Smooth muscle cell (in vitro differentiated cells): Measurements from ENCODE around the gene AKIP1. TPM values are rescaled to one million over a fixed set of nuclear protein-coding genes. Genes with fewer than 3 reads are reported as not detected.

ENCODE experiments used
- DNase-seq: peaks from one replicate; lab custom pipeline; 2025; ENCODE audit not compliant: unreplicated experiment; lab: John Stamatoyannopoulos, UW
- H2AFZ ChIP-seq: fragments of 200-600 bp; sonication (generic); 2 replicates; pipeline ENCODE4 v1.6.0; 2016; ENCODE audit warnings: antibody characterized with exemption, low read depth, mild to moderate bottlenecking
- H3F3A ChIP-seq: fragments of 200-600 bp; sonication (generic); 2 replicates; pipeline ENCODE4 v1.6.0; 2017; ENCODE audit warnings: antibody characterized with exemption, low read depth
- H3K27ac ChIP-seq: fragments of 200-600 bp; sonication (generic); 2 replicates; pipeline ENCODE4 v1.5.1; 2016; ENCODE audit warnings: low read depth, mild to moderate bottlenecking
- H3K27me3 ChIP-seq: fragments of 200-600 bp; sonication (generic); 2 replicates; pipeline ENCODE4 v1.6.1; 2016; ENCODE audit warnings: low read depth, mild to moderate bottlenecking
- H3K36me3 ChIP-seq: fragments of 200-600 bp; sonication (generic); 2 replicates; pipeline ENCODE4 v1.5.1; 2016; ENCODE audit warnings: low read depth
- H3K4me1 ChIP-seq: fragments of 200-600 bp; sonication (generic); 2 replicates; pipeline ENCODE4 v1.5.1; 2016; ENCODE audit warnings: low read depth
- H3K4me2 ChIP-seq: fragments of 200-600 bp; sonication (generic); 2 replicates; pipeline ENCODE4 v1.6.0; 2016; ENCODE audit warnings: mild to moderate bottlenecking
- H3K4me3 ChIP-seq: fragments of 200-600 bp; sonication (generic); 2 replicates; pipeline ENCODE4 v1.5.1; 2016; ENCODE audit warnings: mild to moderate bottlenecking
- H3K79me2 ChIP-seq: fragments of 200-600 bp; sonication (generic); 2 replicates; pipeline ENCODE4 v1.6.0; 2016; ENCODE audit warnings: low read depth, mild to moderate bottlenecking
- H3K9ac ChIP-seq: fragments of 200-600 bp; sonication (generic); 2 replicates; pipeline ENCODE4 v1.6.0; 2016; ENCODE audit warnings: low read depth
- H3K9me3 ChIP-seq: fragments of 200-600 bp; sonication (generic); replicated peaks from 2 replicates; pipeline ENCODE4 v1.5.1; 2016; ENCODE audit warnings: low read depth
- H4K20me1 ChIP-seq: fragments of 200-600 bp; sonication (generic); 2 replicates; pipeline ENCODE4 v1.6.0; 2016; ENCODE audit warnings: low read depth
- WGBS: methylation state at CpG from one replicate; pipeline ENCODE4 v1.1.7; 2016; ENCODE audit warnings: low lambda C conversion rate; 5-methylcytosine and 5-hydroxymethylcytosine counted together
- polyA plus RNA-seq: library from polyadenylated mRNA; unstranded; fragments of >200 nt; fragmentation: Nextera tagmentation; extraction: Ambion mirVana; gene quantifications from 2 replicates; pipeline ENCODE4 v1.2.1, GENCODE V29; 2016
- total RNA-seq: library from RNA; depleted of rRNA; stranded (reverse); fragments of >200 nt; gene quantifications from 2 replicates; pipeline ENCODE4 v1.2.3, GENCODE V29; 2014
- TF ChIP-seq, protein P1 (sequence below): fragments of 200-600 bp; sonication (generic); IDR thresholded peaks from 2 replicates; pipeline ENCODE4 v1.5.1; 2017; ENCODE audit warnings: borderline replicate concordance, mild to moderate bottlenecking, antibody characterized with exemption; ENCODE audit not compliant: insufficient read depth, poor library complexity, severe bottlenecking

The AKIP1 gene
- total and polyA plus RNA-seq, 2 experiments from 2014 or later: 28.1 to 59.5 TPM

DNA sequence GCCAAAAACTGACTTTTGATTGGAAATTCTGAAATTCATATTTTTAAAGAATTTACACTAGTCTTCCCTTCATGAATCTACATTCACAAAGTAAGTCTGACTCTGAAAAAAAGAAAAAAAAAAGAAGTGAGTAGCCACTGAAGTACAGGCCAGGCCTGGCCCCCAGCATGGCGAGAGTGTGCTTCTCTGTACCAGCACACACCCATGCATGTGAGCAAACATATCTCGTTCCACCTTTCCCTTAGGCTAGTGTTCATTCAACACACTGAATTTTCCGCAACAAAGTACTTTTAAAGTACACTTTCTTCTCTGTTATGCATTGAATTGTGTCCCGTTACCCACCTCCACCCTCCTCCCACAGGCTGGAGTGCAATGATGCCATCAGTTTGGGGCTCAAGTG is 17.2 kb downstream of the AKIP1 start:
- Histone ChIP-seq H3K9ac (no peak overlapping the region), H3K9me3 (no peaks in the 10 kb centered on the region), H3K27me3 (no peaks in the 10 kb centered on the region), H3K4me2 (no peak overlapping the region), H3K79me2 (no peaks in the 10 kb centered on the region), H3K27ac (no peak overlapping the region), H4K20me1 (no peaks in the 10 kb centered on the region), H3K36me3 (no peaks in the 10 kb centered on the region), H3K4me1 (no peaks in the 10 kb centered on the region), H3F3A (no peaks in the 10 kb centered on the region), H3K4me3 (no peak overlapping the region), H2AFZ (no peak overlapping the region)
- no peak for DNase-seq
- WGBS: 96% methylated on average over 4 of the region's 4 CpGs
- TF ChIP-seq, protein P1, sequence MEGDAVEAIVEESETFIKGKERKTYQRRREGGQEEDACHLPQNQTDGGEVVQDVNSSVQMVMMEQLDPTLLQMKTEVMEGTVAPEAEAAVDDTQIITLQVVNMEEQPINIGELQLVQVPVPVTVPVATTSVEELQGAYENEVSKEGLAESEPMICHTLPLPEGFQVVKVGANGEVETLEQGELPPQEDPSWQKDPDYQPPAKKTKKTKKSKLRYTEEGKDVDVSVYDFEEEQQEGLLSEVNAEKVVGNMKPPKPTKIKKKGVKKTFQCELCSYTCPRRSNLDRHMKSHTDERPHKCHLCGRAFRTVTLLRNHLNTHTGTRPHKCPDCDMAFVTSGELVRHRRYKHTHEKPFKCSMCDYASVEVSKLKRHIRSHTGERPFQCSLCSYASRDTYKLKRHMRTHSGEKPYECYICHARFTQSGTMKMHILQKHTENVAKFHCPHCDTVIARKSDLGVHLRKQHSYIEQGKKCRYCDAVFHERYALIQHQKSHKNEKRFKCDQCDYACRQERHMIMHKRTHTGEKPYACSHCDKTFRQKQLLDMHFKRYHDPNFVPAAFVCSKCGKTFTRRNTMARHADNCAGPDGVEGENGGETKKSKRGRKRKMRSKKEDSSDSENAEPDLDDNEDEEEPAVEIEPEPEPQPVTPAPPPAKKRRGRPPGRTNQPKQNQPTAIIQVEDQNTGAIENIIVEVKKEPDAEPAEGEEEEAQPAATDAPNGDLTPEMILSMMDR: no peak

DNA sequence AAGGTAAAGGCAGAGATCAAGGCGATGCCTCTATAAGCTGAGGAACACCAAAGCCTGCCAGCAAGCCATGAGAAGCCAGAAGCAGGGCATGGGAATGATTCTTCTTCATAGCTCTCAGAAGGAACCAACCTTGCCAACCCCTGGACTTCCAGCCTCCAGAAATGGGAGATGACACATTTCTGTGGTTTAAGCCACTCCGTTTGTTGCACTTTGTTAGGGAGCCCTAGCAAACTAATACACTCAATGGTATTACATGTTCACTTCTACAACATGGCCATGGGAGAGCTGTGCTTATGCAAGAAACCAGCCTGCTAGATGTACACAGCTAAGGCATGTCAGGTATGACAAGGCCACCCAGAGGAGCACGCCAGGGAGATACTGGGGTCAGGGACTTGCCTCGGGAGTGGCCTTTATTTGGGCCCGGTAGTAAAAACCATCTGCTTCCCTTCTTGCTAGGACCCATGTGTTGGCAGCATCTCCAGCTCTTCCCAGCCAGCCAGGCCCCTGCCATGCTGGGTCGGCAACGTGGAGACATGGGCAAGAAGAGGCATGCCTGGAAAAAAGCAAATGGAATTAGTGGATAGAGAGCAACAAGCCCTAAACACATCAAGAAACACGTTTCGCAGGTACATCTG is 18.1 kb downstream of the AKIP1 start:
- no peaks in the 10 kb centered on the region for H3K27me3 ChIP-seq
- no peak overlapping the region for H3K4me2 ChIP-seq
- H3K36me3 ChIP-seq: no peaks in the 10 kb centered on the region
- H3K9ac ChIP-seq: no peak overlapping the region
- no peak overlapping the region for H3K4me3 ChIP-seq
- H3K4me1 ChIP-seq: no peaks in the 10 kb centered on the region
- H3K27ac ChIP-seq: no peak overlapping the region
- 88% methylated on average over 9 of the region's 9 CpGs for WGBS
- H2AFZ ChIP-seq: no peak overlapping the region
- TF ChIP-seq, protein P1: no peak
- no peak for DNase-seq
- H4K20me1 ChIP-seq: no peaks in the 10 kb centered on the region
- peaks cover 2% of the 10 kb centered on the region for H3F3A ChIP-seq
- H3K79me2 ChIP-seq: no peaks in the 10 kb centered on the region
- no peaks in the 10 kb centered on the region for H3K9me3 ChIP-seq

DNA sequence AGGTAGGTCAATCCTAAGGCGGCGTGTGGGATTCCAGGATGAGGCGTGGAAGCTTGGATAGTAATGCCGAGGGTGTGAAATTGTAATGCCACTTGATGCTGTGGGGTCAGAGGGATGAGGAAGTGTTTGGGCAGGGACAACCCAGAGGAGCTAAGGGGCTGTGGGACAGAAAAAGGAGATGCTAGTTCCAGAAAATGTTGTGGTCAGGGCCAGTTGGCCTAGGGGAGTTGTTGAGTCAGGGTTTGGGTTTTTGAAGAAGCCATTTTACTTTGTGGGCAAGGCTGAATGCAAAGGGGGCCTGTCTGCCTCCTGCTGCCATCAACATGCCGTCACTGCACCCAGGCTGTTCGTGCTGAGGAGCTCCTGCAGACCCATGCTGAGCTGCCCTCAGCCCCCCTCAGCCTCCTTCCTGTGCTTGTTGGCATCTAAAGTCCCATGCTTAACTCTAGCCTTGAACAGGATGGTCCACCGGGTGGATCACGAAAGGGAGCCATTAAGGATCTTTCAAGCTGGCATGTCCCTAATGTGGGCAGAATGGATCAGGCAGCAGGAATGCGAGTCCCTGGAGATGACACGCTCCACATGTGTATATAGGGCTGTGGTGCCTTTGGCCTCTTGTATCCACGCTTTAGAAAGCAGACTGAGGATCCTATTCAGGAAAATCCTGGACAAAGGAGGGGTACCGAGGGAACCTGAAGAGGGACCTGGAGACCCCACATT is 19.6 kb downstream of the AKIP1 start:
- Histone ChIP-seq H3K36me3 (no peaks in the 10 kb centered on the region), H3K79me2 (no peaks in the 10 kb centered on the region), H3F3A (peaks cover 15% of the 10 kb centered on the region), H3K4me2 (no peak overlapping the region), H3K4me1 (peaks cover 4% of the 10 kb centered on the region), H3K9me3 (no peaks in the 10 kb centered on the region), H3K4me3 (no peak overlapping the region), H4K20me1 (no peaks in the 10 kb centered on the region), H3K27ac (peak overlapping the region; percentile 17), H3K9ac (no peak overlapping the region), H2AFZ (no peak overlapping the region), H3K27me3 (no peaks in the 10 kb centered on the region)
- TF ChIP-seq, protein P1: no peak
- 78% methylated on average over 12 of the region's 12 CpGs for WGBS
- DNase-seq: no peak
